GM23338 (cell line): ENCODE measurements around the gene RGS7. TPM values are rescaled to one million over a fixed set of nuclear protein-coding genes. Genes with fewer than 3 reads are reported as not detected.

Source experiments
- ATAC-seq: fragments of 200-7000 bp; cut with Tn5 transposase; 3 replicates; pipeline ENCODE4 v1.9.1; 2020
- DNase-seq: peaks from one replicate; pipeline ENCODE4 v3.0.0-alpha.2; 2015; ENCODE audit warnings: low spot score
- H2AFZ ChIP-seq: fragments of 200-600 bp; sonication (generic); 2 replicates; pipeline ENCODE4 v1.8.0; 2016; ENCODE audit warnings: antibody characterized with exemption, mild to moderate bottlenecking, moderate library complexity
- H3F3A ChIP-seq: fragments of 200-600 bp; sonication (generic); replicated peaks from 2 replicates; pipeline ENCODE4 v1.8.0; 2017; ENCODE audit warnings: antibody characterized with exemption, mixed run types, low read depth
- H3K27ac ChIP-seq: fragments of 200-600 bp; sonication (generic); 2 replicates; pipeline ENCODE4 v1.6.1; 2016; ENCODE audit warnings: low read depth
- H3K27me3 ChIP-seq: fragments of 200-600 bp; sonication (generic); 2 replicates; pipeline ENCODE4 v1.8.0; 2016; ENCODE audit warnings: mild to moderate bottlenecking, mixed run types, moderate library complexity; ENCODE audit not compliant: insufficient read depth
- H3K36me3 ChIP-seq: fragments of 200-600 bp; sonication (generic); 2 replicates; pipeline ENCODE4 v1.8.0; 2016; ENCODE audit warnings: mild to moderate bottlenecking; ENCODE audit not compliant: insufficient read depth
- H3K4me1 ChIP-seq: fragments of 200-600 bp; sonication (generic); 2 replicates; pipeline ENCODE4 v1.8.0; 2016; ENCODE audit warnings: mild to moderate bottlenecking, moderate library complexity; ENCODE audit not compliant: insufficient read depth
- H3K4me2 ChIP-seq: fragments of 200-600 bp; sonication (generic); 2 replicates; pipeline ENCODE4 v1.7.1; 2017; ENCODE audit warnings: mixed run types
- H3K4me3 ChIP-seq: fragments of 200-600 bp; sonication (generic); 2 replicates; pipeline ENCODE4 v1.6.1; 2016; ENCODE audit warnings: mixed run types
- H3K79me2 ChIP-seq: fragments of 200-600 bp; sonication (generic); replicated peaks from 2 replicates; pipeline ENCODE4 v1.8.0; 2017; ENCODE audit warnings: mild to moderate bottlenecking; ENCODE audit not compliant: insufficient read depth
- H3K9me2 ChIP-seq: fragments of 200-600 bp; sonication (generic); 2 replicates; pipeline ENCODE4 v1.8.0; 2017; ENCODE audit not compliant: insufficient read depth
- H4K20me1 ChIP-seq: fragments of 200-600 bp; sonication (generic); replicated peaks from 2 replicates; pipeline ENCODE4 v1.8.0; 2017; ENCODE audit warnings: mild to moderate bottlenecking; ENCODE audit not compliant: insufficient read depth
- H3K27ac Mint-ChIP-seq: 2 replicates; pipeline ENCODE4 v1.8.0; 2020; ENCODE audit warnings: inconsistent platforms, mild to moderate bottlenecking, moderate library complexity, mixed read lengths
- H3K27me3 Mint-ChIP-seq: 3 replicates; pipeline ENCODE4 v1.8.0; 2022; ENCODE audit warnings: low read depth, mild to moderate bottlenecking, moderate library complexity, mixed read lengths, inconsistent platforms; ENCODE audit not compliant: insufficient read depth, poor library complexity
- H3K36me3 Mint-ChIP-seq: 3 replicates; pipeline ENCODE4 v1.8.0; 2021; ENCODE audit warnings: low read depth, mild to moderate bottlenecking, inconsistent platforms, moderate library complexity, mixed read lengths
- H3K4me1 Mint-ChIP-seq: 3 replicates; pipeline ENCODE4 v1.8.0; 2020; ENCODE audit warnings: mild to moderate bottlenecking, inconsistent platforms, mixed read lengths
- H3K4me3 Mint-ChIP-seq: 3 replicates; pipeline ENCODE4 v1.8.0; 2021; ENCODE audit warnings: moderate library complexity, mild to moderate bottlenecking, inconsistent platforms, mixed read lengths
- H3K9me3 Mint-ChIP-seq: 3 replicates; pipeline ENCODE4 v1.8.0; 2020; ENCODE audit warnings: moderate library complexity, mild to moderate bottlenecking, inconsistent platforms, mixed read lengths
- ETS1 ChIP-seq: IDR thresholded peaks from 2 replicates; pipeline ENCODE4 v1.6.1; 2016; ENCODE audit warnings: antibody characterized with exemption
- EZH2 ChIP-seq: fragments of 200-600 bp; sonication (generic); IDR thresholded peaks from one replicate; pipeline ENCODE4 v1.8.0; 2017; ENCODE audit warnings: antibody characterized with exemption, mild to moderate bottlenecking, low read depth; ENCODE audit not compliant: unreplicated experiment
- EZH2phosphoT487 ChIP-seq: fragments of 200-600 bp; sonication (generic); IDR thresholded peaks from one replicate; pipeline ENCODE4 v1.8.1; 2018; ENCODE audit warnings: antibody characterized with exemption; ENCODE audit not compliant: unreplicated experiment
- JUNB ChIP-seq: IDR thresholded peaks from one replicate; pipeline ENCODE4 v1.6.1; 2016; ENCODE audit warnings: antibody characterized with exemption; ENCODE audit not compliant: unreplicated experiment
- REST ChIP-seq: IDR thresholded peaks from one replicate; pipeline ENCODE4 v1.6.1; 2018; ENCODE audit warnings: antibody characterized with exemption; ENCODE audit not compliant: unreplicated experiment
- STAT1 ChIP-seq: IDR thresholded peaks from one replicate; pipeline ENCODE4 v1.6.1; 2016; ENCODE audit warnings: antibody characterized with exemption; ENCODE audit not compliant: unreplicated experiment
- ZNF114 ChIP-seq: fragments of 250-450 bp; sonication (Bioruptor Pico); IDR thresholded peaks from 2 replicates; pipeline ENCODE4 v1.5.0; 2020; ENCODE audit warnings: mild to moderate bottlenecking, moderate library complexity
- ZNF331 ChIP-seq: fragments of 250-450 bp; sonication (Bioruptor Pico); IDR thresholded peaks from 2 replicates; pipeline ENCODE4 v1.5.0; 2020; ENCODE audit warnings: low read depth, mild to moderate bottlenecking, moderate library complexity
- ZNF462 ChIP-seq: fragments of 250-450 bp; sonication (Bioruptor Pico); IDR thresholded peaks from 2 replicates; pipeline ENCODE4 v1.5.0; 2020; ENCODE audit warnings: mild to moderate bottlenecking, moderate library complexity
- polyA plus RNA-seq: library from polyadenylated mRNA; unstranded; fragments of >200 nt; fragmentation: Nextera tagmentation; extraction: Ambion mirVana; gene quantifications from 2 replicates; pipeline ENCODE4 v1.2.1, GENCODE V29; 2016
- total RNA-seq: library from RNA; depleted of rRNA; stranded (reverse); fragments of >200 nt; shearing (Covaris generic); gene quantifications from 2 replicates; pipeline ENCODE4 v1.2.3, GENCODE V29; 2014

RGS7 gene
- total and polyA plus RNA-seq, 2 experiments from 2014 or later = 2.0 to 2.2 TPM

GRCh38 chr1:240998441-240999015 is 358.5 kb downstream of the RGS7 start:
- Histone ChIP-seq H3K27me3 (no peaks in the 10 kb centered on the region), H3K4me3 (no peak overlapping the region), H4K20me1 (no peaks in the 10 kb centered on the region), H3K9me2 (peaks cover 4% of the 10 kb centered on the region; the same call in 1 of the 2 replicates), H3K36me3 (no peaks in the 10 kb centered on the region), H3K79me2 (no peaks in the 10 kb centered on the region), H3K4me1 (peaks cover 17% of the 10 kb centered on the region), H3K4me2 (no peak overlapping the region), H3K27ac (no peak overlapping the region), H3F3A (no peaks in the 10 kb centered on the region), H2AFZ (no peak overlapping the region)
- TF ChIP-seq ZNF114 (no peak), STAT1 (no peak), ZNF331 (CRISPR knock-in tag) (no peak), ZNF462 (CRISPR knock-in tag) (no peak)
- DNase-seq = no peak
- Mint-ChIP-seq H3K36me3 (peaks cover 4% of the 10 kb centered on the region; the same call in 2 of the 3 replicates), H3K27me3 (peaks cover 7% of the 10 kb centered on the region), H3K9me3 (no peaks in the 10 kb centered on the region; the same call in 2 of the 3 replicates), H3K4me1 (peaks cover 14% of the 10 kb centered on the region), H3K27ac (no peak overlapping the region; the same call in 1 of the 2 replicates), H3K4me3 (no peak overlapping the region)
- ATAC-seq = no peak

- Mint-ChIP-seq H3K36me3 (peaks cover 4% of the 10 kb centered on the region; the same call in 2 of the 3 replicates), H3K9me3 (no peaks in the 10 kb centered on the region; the same call in 2 of the 3 replicates), H3K27ac (no peak overlapping the region), H3K27me3 (peaks cover 7% of the 10 kb centered on the region), H3K4me3 (no peak overlapping the region), H3K4me1 (peaks cover 14% of the 10 kb centered on the region)
- H3K4me1 ChIP-seq = peaks cover 17% of the 10 kb centered on the region
- H3K4me2 ChIP-seq = no peak overlapping the region
- ATAC-seq (no peak), DNase-seq (no peak)
- no peaks in the 10 kb centered on the region for H3F3A ChIP-seq
- H3K27me3 ChIP-seq = no peaks in the 10 kb centered on the region
- no peaks in the 10 kb centered on the region for H3K79me2 ChIP-seq
- H3K36me3 ChIP-seq = no peaks in the 10 kb centered on the region
- no peak overlapping the region for H3K27ac ChIP-seq
- no peaks in the 10 kb centered on the region for H4K20me1 ChIP-seq
- peaks cover 4% of the 10 kb centered on the region; the same call in 1 of the 2 replicates for H3K9me2 ChIP-seq
- no peak overlapping the region for H3K4me3 ChIP-seq
- no peak overlapping the region for H2AFZ ChIP-seq
- no peak for TF ChIP-seq EZH2phosphoT487
- no peak for TF ChIP-seq JUNB
- TF ChIP-seq EZH2 = no peak
- no peak for TF ChIP-seq REST
- TF ChIP-seq ETS1 = no peak
- TF ChIP-seq ZNF114 = no peak
Measured at GRCh38 chr1:240998024-240998423, 359.0 kb downstream of the RGS7 start.
